Hematopoietic multipotent progenitor cell treated with erythropoietin and hydrocortisone succinate and interleukin-3 and kit ligand, for 4 days (in vitro differentiated cells): Measurements from ENCODE around the gene ASB4.
"Not testable (repeated sequence)": the region's sequence is repeated elsewhere in the genome, so short reads cannot be mapped to it uniquely, and the experiment has no call there.

Experiments used
- DNase-seq: peaks from one replicate; pipeline ENCODE4 v3.0.0-alpha.2; 2015

ASB4 gene

GRCh38 chr7:95527776-95528250 is 42.1 kb downstream of the ASB4 start:
- DNase-seq, result no peak

- DNase-seq, result no peak
Observed at GRCh38 chr7:95529701-95530100, 44.0 kb downstream of the ASB4 start.

GRCh38 chr7:95530881-95531280 is 45.1 kb downstream of the ASB4 start:
- DNase-seq, result no peak

GRCh38 chr7:95531605-95532219 is 46.0 kb downstream of the ASB4 start:
- DNase-seq, result no peak

DNA sequence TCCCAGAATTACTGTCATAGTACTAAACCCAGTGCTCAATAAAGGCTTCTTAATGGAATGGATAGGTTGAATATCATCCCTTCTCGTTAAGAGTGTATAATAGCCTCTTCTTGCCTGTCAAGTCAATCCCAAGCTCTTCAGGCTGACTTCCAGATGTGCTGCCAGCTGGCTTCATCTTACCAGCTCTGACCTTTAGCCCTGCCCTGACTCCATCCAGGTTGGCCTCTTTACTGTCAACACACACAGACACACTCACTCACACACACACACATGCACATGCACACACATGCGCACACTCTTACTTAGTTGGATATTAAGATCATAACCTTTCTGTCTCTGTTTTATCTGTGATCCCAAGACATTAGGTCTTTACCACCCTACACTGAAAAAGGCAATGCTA is 49.1 kb downstream of the ASB4 start:
- DNase-seq, result no peak

DNA sequence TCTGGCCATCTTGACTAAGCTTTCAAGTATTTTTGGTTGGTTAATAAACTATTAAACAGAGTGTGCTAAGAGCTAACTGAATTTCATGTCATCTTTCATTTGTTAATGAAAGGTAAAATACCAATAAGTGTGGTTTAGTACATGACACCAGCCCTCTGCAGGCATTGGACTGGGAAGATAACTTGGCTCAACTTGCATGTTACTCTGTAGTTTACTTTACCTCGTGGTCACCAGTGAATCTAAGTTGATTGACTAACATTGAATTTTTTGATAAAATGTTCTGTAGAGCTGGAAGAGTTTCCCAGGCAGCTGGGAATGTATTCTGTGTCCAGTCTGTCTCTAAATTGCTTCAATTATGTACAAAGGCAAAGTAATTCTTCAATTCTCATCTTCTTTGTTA is 49.9 kb downstream of the ASB4 start:
- DNase-seq, result no peak

DNA sequence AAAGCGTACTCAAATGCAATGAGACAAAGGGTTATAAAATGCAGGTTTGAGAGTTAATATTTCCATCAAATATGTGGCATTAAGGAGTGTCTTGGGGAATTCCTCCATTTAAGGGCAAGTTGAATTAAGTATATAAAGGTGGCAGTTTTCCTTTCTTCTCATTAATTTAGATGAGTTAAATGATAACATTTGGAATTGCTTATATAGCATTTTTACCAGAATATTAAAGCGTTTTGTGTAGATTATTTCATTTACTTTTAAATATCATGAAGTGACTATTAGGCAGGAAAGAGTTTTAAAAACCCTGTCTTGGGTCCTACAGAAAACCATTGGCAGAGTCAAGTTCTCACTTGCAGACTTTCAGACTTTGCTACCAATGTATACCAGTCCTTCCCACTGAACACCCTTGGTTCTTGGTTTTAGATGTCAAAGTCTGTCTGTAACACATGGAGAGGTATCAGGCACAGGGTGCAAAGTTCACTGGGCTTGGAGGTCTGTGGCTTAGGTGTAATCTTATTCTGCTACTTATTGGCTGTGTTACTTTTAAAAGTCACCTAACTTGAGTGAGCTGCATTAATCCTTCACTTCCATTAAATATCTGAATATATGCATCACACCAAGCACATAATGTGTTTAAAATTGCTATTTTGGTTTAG is 51.0 kb downstream of the ASB4 start:
- no peak for DNase-seq

DNA sequence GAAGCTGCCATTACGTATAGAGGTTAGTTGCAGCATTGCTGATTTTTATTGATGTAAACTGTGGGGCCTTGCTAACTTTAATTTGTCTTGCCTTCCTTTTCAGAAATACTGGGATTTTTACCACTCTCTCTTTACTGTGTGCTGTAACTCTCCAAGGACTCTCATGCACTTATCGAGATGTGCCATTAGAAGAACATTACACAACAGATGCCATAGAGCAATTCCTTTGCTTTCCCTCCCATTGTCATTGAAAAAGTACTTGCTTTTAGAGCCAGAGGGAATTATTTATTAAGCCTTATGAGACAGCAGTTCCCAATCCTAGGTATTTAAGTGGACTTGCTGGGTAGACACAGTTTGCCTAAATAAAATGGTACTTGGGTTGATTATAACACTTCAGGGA is 51.7 kb downstream of the ASB4 start:
- no peak for DNase-seq

GRCh38 chr7:95539426-95539825 is 53.7 kb downstream of the ASB4 start:
- no peak for DNase-seq

DNA sequence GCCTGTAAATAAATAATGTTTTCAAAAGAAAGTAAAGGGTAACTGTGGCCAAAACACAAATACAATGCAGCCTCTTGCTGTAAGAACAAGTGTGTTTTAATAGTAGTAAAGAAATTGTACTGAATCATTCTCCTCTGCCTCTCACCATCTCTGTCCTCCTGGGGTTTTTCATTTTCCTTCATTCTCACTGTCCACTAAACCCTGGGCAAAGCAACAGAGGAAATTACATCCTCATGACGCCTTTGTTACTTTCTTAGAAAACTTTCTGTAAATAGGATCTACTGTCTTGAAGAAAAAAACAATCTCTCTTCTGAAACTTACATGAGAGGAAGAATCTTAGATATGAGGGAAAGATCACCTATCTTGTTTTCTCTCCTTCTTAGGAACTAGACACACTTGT is 54.6 kb downstream of the ASB4 start:
- DNase-seq, result no peak

DNA sequence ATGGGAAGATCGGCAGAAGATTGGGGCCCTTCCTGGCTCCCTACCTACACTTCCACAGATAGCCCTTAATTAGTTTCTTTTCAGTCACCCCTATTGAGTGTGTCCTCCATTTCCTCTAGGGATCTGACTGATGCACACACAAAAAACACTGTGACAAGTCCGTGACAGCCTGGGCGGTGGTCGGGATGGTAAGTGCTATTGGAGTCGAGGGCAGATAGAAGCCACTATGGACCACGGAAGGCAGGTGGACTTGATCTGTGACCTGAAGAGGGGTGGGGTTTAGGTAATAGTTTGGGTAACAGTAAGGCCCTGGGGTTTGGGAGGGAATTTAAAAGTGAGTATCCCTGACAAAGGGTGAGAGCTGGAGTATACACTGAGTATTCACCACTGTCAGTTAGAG is 57.6 kb downstream of the ASB4 start:
- no peak for DNase-seq

GRCh38 chr7:95544171-95544570 is 58.4 kb downstream of the ASB4 start:
- no peak for DNase-seq

GRCh38 chr7:95545007-95545615 is 59.4 kb downstream of the ASB4 start:
- peak; percentile 13 for DNase-seq

DNA sequence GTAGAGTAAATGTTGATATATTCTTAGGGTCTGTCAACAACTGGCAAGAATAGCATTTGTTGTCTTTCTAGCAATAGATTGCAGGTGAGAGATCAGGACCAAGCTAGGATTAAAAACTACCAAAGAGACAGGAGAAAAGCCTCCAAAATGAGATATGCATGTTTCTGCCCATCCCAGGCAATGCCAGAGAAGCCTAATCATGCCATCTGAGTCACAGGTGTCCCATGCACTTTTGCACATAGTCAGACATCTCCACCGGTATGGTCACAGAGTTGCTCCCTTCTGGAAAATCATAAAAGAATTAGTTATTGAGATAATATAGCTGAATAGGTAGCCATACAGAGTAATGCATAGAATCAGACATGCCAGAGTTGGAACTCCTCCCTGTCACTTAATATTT is 59.9 kb downstream of the ASB4 start:
- no peak for DNase-seq

DNA sequence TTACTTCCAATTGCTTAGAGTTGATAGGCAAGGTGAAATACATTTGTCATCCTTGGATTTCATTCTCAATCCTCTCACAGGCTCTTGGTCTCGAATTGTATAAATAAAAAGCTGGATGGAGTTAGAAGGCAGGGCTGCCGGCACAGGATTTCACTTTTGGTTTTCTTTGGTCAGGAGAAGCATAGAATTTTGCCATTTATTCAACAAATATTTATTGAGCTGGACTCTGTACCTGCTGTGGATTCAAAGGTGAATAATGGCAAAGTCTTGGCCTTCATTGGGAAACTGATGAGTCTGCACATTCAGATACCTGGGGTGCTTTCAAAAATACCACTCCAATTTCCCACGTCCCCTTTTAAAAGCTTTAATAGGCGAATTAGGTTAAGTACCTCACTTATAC is 60.9 kb downstream of the ASB4 start:
- DNase-seq, result no peak

- DNase-seq, result no peak
Observed at GRCh38 chr7:95547361-95548348, 61.9 kb downstream of the ASB4 start.

- no peak for DNase-seq
Observed at GRCh38 chr7:95549818-95550529, 64.2 kb downstream of the ASB4 start.

DNA sequence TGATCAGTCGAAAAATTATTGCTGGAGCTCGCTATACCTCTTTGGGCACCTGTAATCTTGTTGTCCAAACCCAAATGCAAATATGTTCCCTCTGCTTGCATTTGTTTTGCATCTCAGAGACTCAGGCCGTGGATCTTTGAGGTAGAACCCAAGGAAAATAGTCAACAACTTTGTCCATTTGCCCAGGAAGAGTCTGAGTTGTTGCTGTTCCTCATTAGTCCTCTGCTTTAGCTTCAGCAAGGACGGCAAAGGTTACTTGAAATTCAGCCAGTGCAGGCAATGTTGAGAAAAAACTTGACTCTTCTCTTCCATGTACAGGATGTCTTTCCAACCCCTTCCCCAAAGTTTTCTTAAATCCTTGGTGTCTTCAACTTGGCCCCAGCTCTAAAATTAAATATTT is 64.8 kb downstream of the ASB4 start:
- DNase-seq, result no peak

DNA sequence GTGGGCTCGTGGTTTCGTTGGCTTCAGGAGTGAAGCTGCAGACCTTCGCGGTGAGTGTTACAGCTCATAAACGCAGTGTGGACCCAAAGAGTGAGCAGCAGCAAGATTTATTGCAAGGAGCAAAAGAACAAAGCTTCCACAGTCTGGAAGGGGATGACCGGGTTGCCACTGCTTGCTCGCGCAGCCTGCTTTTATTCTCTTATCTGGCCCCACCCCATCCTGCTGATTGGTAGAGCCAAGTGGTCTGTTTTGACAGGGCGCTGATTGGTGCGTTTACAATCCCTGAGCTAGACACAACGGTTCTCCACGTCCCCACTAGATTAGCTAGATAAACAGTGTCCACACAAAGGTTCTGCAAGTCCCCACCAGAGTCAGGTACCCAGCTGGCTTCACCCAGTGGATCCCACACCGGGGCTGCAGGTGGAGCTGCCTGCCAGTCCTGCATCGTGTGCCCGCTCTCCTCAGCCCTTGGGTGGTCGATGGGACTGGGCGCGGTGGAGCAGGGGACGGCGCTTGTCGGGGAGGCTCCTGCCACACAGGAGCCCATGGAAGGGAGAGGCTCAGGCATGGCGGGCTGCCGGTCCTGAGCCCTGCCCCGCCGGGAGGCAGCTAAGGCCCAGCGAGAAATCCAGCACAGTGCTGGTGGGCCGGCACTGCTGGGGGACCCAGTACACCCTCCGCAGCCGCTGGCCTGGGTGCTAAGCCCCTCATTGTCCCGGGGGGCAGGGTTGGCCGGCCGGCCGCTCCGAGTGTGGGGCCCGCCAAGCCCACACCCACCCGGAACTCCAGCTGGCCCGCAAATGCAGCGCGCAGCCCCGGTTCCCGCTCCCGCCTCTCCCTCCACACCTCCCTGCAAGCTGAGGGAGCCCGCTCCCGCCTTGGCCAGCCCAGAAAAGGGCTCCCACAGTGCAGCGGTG is 66.5 kb downstream of the ASB4 start:
- not testable (repeated sequence) for DNase-seq

DNA sequence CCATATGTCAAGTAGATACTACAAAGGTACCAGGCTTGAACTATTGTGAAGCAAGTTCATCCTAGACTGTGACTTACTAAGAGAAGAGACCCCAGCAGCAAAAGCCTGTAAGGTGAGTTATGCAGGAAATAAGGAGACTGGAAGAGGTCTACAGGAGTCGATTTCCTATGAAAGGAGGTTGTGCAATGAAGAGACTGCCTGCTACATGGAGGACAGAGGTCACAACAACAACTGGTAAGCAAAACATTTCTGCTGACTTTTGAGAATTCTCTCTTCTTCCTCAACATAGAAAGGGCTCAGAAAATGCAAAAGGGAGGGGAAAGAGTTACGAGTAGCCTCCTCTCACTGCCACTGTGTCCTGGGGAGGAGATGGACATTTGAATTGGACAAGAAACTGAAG is 68.2 kb downstream of the ASB4 start:
- no peak for DNase-seq

DNA sequence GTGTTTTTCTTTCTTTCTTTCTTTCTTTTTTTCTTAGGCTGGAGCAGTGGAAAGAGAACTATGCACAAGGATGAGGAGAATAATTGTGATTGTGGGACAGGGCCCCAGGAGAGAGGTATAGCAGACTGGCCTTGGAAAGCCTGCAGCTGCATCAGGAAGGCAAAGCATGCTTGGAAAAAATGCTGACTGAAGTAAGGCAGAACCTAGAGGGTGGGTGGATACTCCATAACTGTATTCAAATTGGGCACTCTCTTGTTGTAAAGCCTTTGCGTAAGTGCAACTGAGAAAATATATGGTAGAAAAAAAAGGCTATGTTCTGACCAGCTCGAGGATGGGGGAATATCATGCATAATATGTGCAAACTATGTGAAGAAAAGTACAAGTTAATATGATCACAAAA is 71.0 kb downstream of the ASB4 start:
- DNase-seq, result no peak
